T-helper 9 cell (primary cell): ENCODE data around the gene PRKAG3.

Experiments
- DNase-seq: peaks from one replicate; pipeline ENCODE4 v3.0.0-alpha.2; 2020

The PRKAG3 gene

DNA sequence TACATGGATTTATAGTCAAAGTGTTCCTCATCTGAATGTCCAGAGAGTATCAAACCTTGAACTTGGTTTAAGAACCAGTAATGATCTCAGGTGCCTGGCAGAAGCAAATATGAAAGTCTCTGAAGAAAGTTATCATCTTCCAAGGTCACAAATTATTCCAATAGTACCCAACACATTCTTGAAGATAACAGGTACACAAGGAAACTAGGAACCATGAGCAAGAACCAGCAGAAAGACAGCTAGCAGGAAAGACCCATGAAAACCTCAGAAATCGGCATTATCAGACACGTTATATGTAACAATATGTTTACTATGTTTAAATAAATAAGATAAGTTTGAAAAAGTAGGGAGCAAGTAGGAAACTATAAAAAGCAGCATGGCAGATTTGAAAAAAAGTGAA, 5.9 kb upstream of the PRKAG3 start:
- no peak for DNase-seq

DNA sequence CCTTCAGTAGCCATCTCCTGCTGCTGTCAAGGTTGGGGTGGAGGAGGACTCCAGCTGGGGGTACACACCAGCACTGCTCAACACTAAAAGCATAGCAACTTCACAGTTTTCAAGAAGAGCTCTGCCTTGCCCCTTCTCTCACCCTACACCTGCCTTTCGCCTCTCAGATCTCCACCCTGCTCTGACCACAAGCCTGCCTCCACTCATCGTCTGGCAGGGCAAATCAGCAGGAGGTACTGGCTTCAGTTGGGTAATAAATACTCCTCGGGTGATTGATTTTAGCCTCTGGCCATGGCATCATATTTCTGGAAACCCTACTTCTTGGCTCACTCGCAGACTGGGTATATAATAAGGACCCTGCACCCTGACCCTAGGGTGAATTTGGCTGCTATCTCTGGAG, 3.1 kb upstream of the PRKAG3 start:
- DNase-seq, result no peak

DNA sequence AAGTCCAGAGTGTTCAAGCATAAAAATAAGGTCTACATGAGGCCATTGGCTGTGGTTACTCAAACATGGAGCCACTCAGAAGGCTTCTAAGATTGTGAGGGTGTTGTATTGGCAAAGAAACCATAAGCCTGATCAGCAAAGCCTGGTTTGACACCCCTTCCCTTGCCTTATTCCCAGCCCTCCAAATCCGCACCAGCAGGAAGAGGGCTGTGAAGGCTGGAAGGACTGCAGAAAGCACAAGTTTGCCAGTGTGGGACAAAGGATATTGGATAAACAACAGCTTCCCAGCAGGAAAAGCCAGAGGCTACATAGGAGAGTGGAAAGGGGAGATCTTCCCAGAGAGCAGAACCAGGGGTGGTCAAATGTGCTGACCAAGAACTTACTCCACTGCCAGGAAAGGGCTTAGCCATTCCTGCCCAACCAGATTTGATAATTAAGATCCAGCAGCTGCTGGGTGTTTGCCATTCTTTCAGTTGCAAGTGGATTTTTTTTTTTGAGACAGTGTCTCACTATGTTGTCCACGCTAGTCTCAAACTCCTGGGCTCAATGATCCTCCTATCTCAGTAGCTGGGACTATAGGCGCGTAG, 1.5 kb upstream of the PRKAG3 start:
- no peak for DNase-seq

DNA sequence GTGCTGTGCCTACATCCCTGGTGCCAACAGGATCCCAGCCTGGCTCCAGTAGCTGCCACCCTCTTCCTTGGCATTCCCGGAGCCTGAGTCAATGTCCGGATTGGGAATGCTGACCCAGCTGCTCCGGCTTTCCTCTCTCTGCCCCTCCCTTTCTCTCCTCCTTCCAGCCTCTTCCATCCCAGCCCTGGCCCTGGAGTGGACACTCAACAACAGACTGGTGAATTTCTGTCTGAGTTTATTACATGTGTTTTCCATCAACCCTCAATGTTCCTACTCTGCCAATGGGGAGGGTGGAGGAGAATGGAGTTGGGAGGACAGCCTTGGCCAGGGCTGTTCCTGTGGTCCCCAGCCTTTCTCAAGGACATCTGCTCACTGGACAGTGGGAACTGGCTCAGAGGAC, 917 bp upstream of the PRKAG3 start:
- no peak for DNase-seq

DNA sequence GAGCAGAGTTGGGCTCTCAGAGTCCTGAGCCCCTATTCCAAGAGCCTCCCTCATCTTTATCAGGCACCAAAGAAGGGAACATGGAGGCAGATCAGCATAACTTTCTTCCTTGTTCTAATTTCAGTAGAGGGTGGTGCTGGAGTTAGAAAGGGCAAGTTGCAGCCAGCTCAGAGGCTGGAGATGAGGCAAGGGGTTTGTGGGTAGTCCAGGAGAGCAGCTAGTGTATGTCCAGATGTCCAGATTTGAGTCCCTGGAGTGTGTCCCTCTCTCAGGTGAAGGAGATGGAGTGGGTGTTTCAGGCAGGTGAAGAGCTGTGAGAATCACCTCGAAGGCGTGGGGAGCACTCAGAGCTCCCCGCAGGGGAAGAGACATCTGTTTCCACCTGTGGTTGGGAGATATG, 478 bp upstream of the PRKAG3 start:
- DNase-seq, result no peak

DNA sequence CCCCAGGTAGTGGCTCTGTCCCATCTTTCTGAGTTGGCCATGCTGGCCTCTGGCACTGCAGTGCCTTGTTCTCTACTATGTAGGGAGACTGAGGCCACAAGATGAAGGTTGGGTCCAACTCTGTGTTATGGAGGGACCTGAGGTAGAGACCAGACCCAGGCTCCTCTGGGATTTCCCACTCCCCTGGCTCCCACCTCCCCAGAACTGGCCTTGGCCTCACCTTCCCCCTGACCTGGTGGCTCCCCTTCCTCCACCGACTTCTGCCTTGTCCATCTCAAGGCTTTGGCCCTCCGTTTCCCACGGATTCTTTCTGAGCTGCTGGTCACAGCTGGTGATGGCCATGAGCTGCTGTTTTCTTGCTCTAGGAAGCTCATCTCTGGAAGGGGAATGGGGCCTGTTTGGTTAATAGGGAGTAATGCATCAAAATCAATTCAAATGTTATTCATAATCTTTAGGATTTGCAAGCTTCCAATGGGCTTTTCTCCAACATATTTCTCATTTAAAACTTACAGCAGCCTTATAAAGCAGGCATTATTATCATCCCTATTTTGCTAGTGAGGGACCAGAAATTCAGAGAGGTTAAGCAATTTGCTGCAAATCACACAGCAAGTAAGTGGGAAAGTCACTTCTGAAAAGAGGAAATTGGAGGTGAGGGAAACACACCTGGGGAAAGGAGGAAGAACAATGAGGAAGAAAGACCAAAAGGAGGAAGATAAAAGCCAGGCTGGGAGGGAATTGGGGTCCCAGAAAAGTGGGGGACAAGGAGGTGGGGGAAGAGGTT, 887 bp downstream of the PRKAG3 start:
- DNase-seq, result no peak

DNA sequence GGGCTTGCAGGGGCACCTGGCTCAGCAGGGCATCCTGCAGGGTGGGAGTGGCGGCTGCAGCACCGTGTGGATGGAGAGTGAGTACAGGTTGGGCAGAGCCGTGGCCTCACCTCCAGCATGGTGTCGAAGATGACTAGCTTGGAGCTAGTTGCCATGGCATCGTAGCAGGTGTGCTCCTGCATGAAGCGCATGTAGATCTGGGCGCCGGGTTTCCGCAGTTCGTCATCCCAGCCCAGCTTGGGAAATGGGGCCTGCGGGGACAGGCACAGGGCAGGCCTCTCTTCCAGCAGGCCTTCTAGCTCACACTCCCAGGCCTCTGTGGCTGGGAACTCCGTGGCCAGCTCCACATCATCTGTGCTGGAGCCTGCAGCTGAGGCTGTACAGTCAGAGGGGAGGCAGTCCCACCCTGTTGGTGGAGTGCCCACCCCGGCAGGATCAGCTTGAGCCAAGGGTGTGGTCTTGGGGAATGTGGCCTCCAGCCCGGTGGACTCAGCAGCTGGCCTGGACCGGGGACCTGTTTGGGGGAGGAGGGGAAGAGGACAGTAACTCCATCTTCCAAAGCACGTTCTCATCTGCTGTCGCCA, 1.6 kb downstream of the PRKAG3 start:
- no peak for DNase-seq

DNA sequence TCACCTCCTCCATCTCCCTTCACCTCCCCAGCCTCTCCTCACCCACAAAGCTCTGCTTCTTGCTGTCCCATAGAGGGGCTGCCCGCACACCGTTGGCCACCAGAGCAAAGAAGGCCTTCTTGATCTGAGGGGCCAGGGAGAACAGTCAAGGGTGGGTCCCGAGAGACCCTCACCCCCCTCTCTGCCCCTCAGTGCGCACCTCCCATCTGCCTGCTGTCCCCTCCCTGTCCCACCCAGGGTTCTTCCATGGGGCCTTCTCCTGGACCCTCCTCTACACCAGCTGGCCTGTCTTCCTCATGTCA, 3.2 kb downstream of the PRKAG3 start:
- DNase-seq, result no peak

DNA sequence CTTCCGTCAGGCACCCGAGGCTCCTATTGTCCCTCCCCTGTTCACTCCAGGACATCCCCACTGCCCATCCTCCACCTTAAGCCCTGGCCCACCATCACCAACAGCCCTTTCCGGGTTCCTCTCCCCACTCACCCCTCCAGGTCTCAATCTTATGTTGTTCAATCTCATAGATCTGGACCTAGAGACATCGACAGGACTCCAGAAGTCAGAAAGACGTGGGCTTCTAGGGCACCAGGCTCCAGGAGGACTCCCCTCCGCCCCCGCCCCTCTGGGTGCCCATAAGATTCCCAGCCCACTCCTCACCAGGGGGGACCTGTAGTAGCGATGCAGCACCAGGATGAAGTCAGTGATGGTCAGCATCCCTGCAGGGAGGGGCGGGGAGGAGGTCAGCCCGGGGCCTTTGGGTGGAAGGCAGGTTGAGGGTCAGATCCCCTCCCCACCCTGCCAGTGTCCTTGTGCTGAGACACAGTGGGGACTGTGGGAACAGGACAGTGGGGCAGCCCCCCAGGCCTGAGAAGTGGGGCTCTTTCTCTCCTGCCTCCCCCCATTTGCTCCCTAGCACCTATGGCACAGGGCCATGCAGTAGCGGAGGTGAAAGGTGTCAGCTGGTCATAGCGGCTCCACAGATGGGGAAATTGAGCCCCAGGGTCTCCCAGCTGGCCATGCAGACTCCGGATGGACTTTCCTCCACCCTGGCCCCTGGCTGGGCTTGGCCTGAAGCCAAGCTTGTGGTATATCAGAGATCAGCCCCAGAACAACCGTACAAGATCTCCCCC, 3.7 kb downstream of the PRKAG3 start:
- no peak for DNase-seq

DNA sequence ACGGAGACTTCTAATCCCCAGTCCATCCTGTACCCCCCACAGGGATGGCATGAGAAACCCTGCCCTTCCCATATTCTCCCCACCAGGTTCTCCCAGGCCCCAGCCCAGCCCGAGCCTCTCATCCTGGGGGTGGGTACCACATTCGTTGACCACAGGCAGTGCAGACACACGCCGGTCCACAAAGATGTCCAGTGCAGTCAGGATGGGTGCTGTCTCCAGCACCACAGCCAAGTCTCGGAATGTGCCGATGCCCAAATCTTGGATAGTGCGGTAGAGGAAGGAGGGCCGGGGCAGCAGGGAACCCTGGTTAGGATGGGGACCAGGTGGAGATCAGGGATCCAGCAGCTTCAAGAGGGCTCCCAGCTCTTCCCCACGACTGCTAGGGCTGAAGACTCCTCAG, 4.8 kb downstream of the PRKAG3 start:
- no peak for DNase-seq

DNA sequence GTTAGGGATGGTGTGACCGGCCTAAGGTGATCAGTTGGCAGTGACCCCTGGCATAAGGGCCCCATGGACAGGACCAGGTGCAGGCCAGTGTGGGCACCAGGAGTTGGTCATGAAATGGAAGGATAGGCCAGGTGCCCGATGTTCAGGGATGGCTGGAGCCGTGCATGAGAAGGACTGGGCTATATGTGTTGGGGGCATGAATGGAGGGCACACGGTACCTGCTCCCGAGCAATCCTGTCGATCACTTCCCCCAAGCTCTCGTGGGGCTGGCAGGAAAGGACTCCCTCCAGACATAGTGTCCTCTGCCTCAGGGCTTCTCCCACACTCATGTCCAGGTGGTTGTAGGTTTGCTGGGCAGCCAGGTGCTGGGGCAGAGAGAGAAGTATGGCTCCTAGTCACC, 7.6 kb downstream of the PRKAG3 start:
- no peak for DNase-seq

DNA sequence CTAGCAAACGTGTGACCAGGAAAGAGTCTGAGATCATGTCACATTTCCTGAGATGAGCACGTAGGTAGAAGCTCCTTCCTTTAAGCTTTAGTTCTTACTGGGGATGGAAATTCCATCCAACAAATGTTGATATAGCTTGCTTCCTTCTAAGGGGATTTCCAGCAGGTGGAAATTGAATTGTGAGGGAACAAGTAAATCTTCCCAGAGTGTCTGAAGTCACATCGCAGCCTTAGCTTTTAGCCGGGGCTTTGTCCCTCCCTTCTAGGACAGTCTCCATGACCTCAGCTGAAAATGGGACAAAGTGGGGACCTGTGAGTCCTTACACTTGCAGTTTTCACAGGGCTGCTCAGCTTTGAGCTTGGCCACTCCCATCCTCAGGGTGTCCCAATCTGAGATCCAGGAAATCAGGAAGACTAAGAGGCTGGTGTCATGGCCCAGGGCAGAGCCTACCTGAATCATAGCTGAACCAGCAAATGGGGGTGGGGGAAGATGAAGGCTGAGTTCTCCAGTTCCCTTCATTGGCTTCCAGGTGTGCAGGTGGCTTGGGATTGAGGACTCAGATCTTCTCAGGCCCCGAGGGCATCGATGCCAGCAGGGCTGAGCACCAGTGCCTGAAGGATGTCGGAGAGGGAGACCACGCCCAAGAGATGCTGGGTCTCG, 8.3 kb downstream of the PRKAG3 start:
- no peak for DNase-seq

DNA sequence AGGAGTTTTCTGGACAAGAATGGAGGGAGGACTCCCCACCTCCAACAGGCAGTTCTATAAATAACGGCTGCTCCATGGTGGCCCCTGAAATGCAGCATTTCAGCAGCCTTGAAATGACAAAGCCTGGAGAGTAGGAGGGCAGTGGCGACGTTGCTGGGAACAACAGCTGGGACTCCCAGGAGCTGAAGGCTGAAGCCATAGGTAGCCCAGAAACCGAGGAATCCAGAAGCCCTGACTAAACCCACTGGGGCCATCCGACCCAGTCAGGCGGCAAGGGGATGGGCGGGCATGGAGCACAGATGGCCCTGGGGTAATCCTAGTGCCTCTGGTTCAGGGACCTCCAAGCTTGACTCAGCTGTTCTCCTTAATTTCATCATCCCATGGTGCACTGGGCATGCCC, 9.0 kb downstream of the PRKAG3 start:
- DNase-seq, result no peak

DNA sequence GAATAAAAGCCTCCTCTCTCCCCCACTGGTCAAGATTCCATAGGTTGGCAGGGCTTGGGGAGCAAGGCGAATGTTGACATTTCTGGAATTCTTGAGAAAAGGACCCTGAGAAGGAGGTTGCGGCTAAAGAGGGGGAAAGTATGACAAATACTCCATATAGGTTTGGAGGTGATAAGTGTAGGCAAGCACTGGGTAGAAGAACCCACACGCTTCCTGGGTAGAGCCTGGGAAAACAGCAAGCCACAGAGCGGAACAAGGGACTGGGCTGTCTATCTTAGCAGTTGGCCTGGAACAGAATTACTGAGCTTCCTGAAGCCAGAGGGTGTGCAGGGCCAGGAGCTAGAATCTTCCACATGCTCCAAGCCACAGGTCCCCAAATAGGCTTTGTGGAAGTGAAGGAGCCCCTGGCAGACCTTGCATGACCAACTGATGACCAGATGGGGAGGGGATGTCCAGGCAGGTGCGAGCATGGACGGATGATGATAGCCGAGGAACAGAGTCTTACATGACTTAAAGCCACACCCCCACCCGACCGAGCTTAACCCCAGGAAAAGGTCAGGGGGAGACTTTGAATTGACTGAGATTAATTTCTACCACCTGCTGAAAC, 9.9 kb downstream of the PRKAG3 start:
- no peak for DNase-seq

DNA sequence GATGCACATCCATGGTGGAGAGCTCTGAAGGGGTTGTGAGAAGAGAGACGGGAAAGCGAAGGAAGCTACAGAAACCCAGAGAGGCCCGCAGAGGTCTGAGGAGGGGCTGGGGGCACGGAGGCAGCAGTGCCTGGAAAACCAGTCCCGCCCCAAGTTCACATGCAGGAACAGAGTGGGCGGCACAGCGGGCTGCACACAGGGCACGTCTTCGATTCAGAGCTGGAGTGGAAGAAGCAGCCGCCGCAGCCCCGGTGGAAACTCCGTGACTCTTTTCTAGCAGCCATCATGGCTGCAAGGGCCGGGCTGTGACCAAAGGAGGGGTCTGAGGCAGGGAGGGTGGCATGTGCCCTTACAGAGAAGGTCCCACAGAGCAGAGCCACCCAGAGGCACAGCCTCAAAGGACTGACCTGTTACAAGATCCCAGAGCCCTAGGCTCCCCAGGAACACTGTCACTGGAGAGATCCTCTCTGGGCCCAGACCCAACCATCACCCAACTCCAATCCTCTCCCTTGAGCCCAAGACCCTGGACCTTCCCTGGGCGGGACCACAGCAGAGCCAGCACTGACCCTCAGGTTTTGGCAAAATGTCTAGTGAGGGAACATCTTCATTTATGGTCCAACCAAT, 10.7 kb downstream of the PRKAG3 start:
- no peak for DNase-seq

DNA sequence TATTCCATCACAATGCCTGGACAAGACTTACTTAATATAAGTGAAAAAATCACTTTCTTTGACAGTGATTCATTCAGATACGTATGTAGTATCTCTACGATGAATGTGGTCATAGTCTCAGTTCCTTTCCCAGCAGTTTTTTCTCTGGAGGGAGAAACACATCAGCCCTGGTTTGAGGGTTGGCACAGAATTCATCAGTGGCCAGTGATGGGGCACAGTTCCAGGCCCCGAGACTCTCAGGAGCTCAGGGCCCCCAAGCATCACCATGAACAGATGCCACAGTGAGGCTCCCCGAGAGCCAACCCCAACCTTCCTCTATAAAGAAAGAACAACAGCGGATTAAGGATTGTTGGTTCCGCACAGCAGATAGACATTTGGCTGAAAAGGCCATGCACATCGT, 12.5 kb downstream of the PRKAG3 start:
- DNase-seq, result no peak

DNA sequence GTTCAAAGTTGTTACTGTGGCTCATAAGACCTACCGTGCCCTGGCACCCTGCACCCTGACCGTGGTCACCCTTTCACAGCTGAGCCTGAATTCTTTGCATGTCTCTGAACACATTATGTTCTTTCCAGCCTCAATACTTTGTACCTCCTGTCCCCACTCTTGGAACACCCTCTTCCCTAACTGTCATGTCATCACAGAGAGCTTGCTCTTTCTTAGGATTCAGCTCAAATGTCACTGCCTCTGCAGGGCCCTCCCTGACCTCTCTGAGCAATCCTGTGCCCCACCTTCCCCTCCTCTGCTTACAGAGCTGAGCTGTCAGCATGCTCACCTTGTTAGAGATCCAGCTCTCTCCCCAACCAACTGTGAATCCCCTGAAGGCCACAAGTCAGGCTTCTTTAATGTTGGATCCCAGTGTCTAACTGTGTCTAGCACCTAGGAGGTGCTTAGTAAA, 15.0 kb downstream of the PRKAG3 start:
- DNase-seq, result no peak

DNA sequence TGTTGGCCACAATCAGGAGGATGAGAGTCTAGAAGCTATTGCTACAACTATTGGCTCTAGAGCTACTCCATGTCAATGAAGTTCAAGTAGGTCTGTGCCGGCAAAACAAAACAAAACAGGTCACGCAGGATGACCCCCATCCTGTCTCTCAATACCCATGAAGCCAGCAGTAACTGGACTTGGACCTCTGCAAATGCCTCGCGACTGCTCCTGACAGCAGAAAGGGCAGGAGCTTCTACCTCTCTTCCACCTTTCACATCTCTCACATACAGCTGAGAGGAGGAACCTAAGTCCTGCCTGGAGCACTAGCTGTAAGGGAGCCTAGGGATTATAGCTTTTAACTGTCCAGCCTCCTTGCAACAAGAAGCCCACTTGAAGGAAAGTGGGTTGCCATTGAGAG, 16.0 kb downstream of the PRKAG3 start:
- DNase-seq, result no peak

DNA sequence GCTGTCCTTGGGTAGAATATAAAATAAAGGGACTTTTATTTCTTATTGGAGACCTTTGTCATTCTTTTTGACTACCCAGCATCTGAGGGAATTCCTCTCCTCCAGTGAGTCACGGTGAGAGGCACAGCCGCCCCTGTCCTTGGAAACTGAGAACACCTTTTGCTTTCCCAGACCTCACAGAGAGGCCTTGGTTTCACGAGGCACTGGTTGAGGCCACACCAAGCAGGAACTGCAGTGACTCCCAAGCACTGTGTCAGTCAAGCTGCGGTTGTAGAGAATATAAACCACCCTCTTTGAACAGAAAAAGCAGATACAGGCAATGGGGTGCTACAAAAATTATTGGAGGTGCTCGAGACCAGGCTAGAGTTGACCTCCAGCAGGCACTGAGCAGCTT, 16.4 kb downstream of the PRKAG3 start:
- DNase-seq, result no peak

DNA sequence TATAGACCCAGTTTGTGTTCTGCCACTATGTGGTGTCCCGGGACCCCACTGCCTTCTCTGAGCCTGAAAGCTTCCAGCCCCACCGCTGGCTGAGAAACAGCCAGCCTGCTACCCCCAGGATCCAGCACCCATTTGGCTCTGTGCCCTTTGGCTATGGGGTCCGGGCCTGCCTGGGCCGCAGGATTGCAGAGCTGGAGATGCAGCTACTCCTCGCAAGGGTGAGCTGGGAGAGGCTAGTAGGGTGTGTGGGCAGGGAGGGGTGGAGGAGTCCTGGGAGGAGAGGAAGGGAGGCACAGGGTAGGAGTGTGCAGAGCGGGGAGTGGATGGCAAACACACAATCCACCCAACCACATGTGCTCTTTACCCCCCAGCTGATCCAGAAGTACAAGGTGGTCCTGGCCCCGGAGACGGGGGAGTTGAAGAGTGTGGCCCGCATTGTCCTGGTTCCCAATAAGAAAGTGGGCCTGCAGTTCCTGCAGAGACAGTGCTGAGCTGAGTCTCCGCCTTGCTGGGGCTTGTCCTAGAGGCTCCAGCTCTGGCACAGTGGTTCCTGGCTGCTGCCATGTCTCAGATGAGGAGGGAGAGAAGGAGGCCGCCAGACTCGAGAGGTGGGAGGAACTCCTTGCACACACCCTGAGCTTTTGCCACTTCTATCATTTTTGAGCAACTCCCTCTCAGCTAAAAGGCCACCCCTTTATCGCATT, 16.9 kb downstream of the PRKAG3 start:
- no peak for DNase-seq

DNA sequence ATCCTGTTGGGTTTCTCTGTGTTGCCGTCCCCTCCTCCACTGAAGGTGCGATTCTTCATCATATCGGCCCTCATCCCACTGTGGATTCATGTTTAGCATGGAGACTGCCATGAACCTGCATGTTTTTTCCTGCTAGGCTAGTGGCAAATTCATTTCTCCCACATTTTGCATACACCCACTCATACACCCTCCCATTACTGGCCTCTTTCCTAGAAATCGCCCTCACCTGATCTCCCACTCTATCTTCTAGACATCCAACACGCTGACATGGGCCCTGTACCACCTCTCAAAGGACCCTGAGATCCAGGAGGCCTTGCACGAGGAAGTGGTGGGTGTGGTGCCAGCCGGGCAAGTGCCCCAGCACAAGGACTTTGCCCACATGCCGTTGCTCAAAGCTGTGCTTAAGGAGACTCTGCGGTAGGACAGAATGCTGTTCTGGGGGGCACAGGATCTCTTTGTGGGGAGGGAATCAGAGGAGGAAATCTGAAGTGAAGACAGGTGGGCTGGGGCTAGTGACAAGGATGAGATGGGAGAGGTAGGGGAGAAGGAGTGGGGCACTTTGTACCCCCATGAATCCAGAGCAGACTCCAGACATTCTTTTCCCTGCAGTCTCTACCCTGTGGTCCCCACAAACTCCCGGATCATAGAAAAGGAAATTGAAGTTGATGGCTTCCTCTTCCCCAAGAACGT, 17.7 kb downstream of the PRKAG3 start:
- DNase-seq, result no peak
